Common myeloid progenitor, CD34-positive (primary cell): ENCODE results near the gene MTF2.

Experiments
- CTCF ChIA-PET: fragments of 350-600 bp; sonication (Branson Sonifier 250); formaldehyde crosslinking; loops from one replicate; lab custom pipeline; 2021; ENCODE audit warnings: antibody characterized with exemption; lab: Charles Lee
- POLR2A ChIA-PET: fragments of 350-600 bp; sonication (Branson Sonifier 250); formaldehyde crosslinking; loops from one replicate; lab custom pipeline; 2021; ENCODE audit warnings: antibody characterized with exemption; lab: Charles Lee
- DNase-seq, 3 donors: peaks; one replicate each; pipeline versions ENCODE4 v3.0.0 to v3.0.0-alpha.2; 2013
- H3K27ac ChIP-seq, 2 experiments: 1 replicate in 1 of 2; 2 replicates in 1 of 2; pipeline ENCODE4 v1.7.0; 2013; ENCODE audit warnings: inconsistent platforms in 2 of 2, low read length in 2 of 2, mild to moderate bottlenecking in 2 of 2, low read depth in 1 of 2, moderate library complexity in 1 of 2; ENCODE audit not compliant: severe bottlenecking in 2 of 2, insufficient read depth in 1 of 2, poor library complexity in 1 of 2
- H3K27me3 ChIP-seq, 5 experiments: replicated peaks in 2 of 5; 1 replicate in 3 of 5; 2 replicates in 2 of 5; pipeline versions ENCODE4 v1.6.1 to v1.7.0; 2013; ENCODE audit warnings: low read length in 4 of 5, mild to moderate bottlenecking in 2 of 5, moderate library complexity in 2 of 5, inconsistent platforms in 1 of 5; ENCODE audit not compliant: insufficient read depth in 5 of 5, control insufficient read depth in 4 of 5
- H3K36me3 ChIP-seq, 4 experiments: 1 replicate in 2 of 4; 2 replicates in 2 of 4; pipeline versions ENCODE4 v1.6.1 to v1.7.0; 2013; ENCODE audit warnings: low read length in 3 of 4, control low read depth in 1 of 4, mild to moderate bottlenecking in 1 of 4; ENCODE audit not compliant: control insufficient read depth in 4 of 4, insufficient read depth in 4 of 4
- H3K4me1 ChIP-seq, 4 experiments: 1 replicate in 3 of 4; 2 replicates in 1 of 4; pipeline versions ENCODE4 v1.6.1 to v1.7.1; 2013; ENCODE audit warnings: low read length in 3 of 4, mild to moderate bottlenecking in 3 of 4, control low read depth in 1 of 4, inconsistent platforms in 1 of 4, moderate library complexity in 1 of 4; ENCODE audit not compliant: control insufficient read depth in 4 of 4, insufficient read depth in 4 of 4; ENCODE audit errors: control extremely low read depth in 1 of 4
- H3K4me3 ChIP-seq, 7 experiments: 1 replicate in 4 of 7; 2 replicates in 3 of 7; pipeline versions ENCODE4 v1.5.1 to v1.7.0; 2013; ENCODE audit warnings: mild to moderate bottlenecking in 7 of 7, low read length in 6 of 7, moderate library complexity in 6 of 7, inconsistent platforms in 2 of 7, low read depth in 2 of 7, control low read depth in 1 of 7; ENCODE audit not compliant: insufficient read depth in 4 of 7, control insufficient read depth in 1 of 7; ENCODE audit errors: extremely low read depth in 1 of 7
- H3K9me3 ChIP-seq, 5 experiments: 1 replicate in 4 of 5; 2 replicates in 1 of 5; pipeline versions ENCODE4 v1.6.1 to v1.7.1; 2013; ENCODE audit warnings: low read length in 4 of 5, mild to moderate bottlenecking in 2 of 5, inconsistent platforms in 1 of 5, low read depth in 1 of 5, moderate library complexity in 1 of 5; ENCODE audit not compliant: control insufficient read depth in 4 of 5, insufficient read depth in 2 of 5; ENCODE audit errors: control extremely low read depth in 1 of 5
- WGBS: methylation state at CpG from one replicate; pipeline ENCODE4 v1.1.5; 2013; ENCODE audit not compliant: insufficient coverage; 5-methylcytosine and 5-hydroxymethylcytosine counted together

MTF2 gene

GRCh38 chr1:93102142-93102541 is 23.1 kb downstream of the MTF2 start:
- ChIA-PET CTCF (interaction anchor here (1.1 to 1.4 kb wide), 3 partner anchors 10 to 101 kb away, joined by 3 to 6 read pairs (median 3); partner anchors contain the start of gene MTF2), POLR2A (no interaction called here)
- DNase-seq: no peak
- Histone ChIP-seq H3K36me3 (peaks cover 8 to 42% (median 18%) of the 10 kb centered on the region in 4 experiments), H3K27me3 (no peaks in the 10 kb centered on the region), H3K9me3 (peaks cover 0 to 7% (median 2%) of the 10 kb centered on the region in 5 experiments), H3K4me1 (no peaks in the 10 kb centered on the region), H3K4me3 (no peak overlapping the region), H3K27ac (no peak overlapping the region)
- WGBS: 100% methylated on average over 2 of the region's 4 CpGs

DNA sequence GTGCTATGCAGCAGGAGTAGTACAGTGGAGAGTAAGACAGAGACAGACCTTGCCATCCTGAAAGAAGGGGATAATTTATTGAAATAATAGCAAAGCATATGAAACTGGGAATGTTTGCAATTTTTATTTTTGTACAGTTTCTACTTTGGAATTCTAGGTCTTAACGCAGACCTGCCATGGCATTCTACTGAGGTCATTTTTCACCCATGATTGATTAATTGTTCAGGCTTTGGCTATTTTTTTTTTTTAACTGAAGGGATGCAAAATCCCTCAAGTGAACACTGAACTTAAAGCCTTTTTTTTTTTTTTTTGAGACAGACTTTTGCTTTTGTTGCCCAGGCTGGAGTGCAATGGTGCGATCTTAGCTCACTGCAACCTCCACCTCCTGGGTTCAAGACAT is 27.1 kb downstream of the MTF2 start:
- Histone ChIP-seq H3K4me1 (peaks cover 0 to 7% (median 2%) of the 10 kb centered on the region in 4 experiments), H3K36me3 (peaks cover 12 to 49% (median 36%) of the 10 kb centered on the region in 4 experiments), H3K9me3 (peaks cover 0 to 21% (median 8%) of the 10 kb centered on the region in 5 experiments), H3K4me3 (no peak overlapping the region), H3K27me3 (no peaks in the 10 kb centered on the region), H3K27ac (no peak overlapping the region)
- DNase-seq: no peak
- 88% methylated on average over 1 of the region's 2 CpGs for WGBS
- ChIA-PET CTCF (interaction anchor here (1.7 kb wide), 1 partner anchor 26 kb away, joined by 4 read pairs; no protein-coding TSS in a partner anchor), POLR2A (interaction anchor here (0.6 kb wide), 1 partner anchor 51 kb away, joined by 7 read pairs; no protein-coding TSS in a partner anchor)

GRCh38 chr1:93107395-93107794 is 28.3 kb downstream of the MTF2 start:
- H3K4me1 ChIP-seq: peaks cover 0 to 16% (median 8%) of the 10 kb centered on the region in 4 experiments
- H3K4me3 ChIP-seq: no peak overlapping the region
- H3K36me3 ChIP-seq: peaks cover 12 to 46% (median 35%) of the 10 kb centered on the region in 4 experiments
- peaks cover 0 to 21% (median 8%) of the 10 kb centered on the region in 5 experiments for H3K9me3 ChIP-seq
- POLR2A ChIA-PET: interaction anchor here (0.9 kb wide), 1 partner anchor 16 kb away, joined by 3 read pairs; no protein-coding TSS in a partner anchor
- no peaks in the 10 kb centered on the region for H3K27me3 ChIP-seq
- CTCF ChIA-PET: interaction anchor here (0.6 to 1.7 kb wide), 2 partner anchors 12 to 27 kb away, joined by 3 to 4 read pairs; no protein-coding TSS in a partner anchor
- no peak for DNase-seq
- no peak overlapping the region for H3K27ac ChIP-seq
- 100% methylated on average over 1 of the region's 4 CpGs for WGBS

DNA sequence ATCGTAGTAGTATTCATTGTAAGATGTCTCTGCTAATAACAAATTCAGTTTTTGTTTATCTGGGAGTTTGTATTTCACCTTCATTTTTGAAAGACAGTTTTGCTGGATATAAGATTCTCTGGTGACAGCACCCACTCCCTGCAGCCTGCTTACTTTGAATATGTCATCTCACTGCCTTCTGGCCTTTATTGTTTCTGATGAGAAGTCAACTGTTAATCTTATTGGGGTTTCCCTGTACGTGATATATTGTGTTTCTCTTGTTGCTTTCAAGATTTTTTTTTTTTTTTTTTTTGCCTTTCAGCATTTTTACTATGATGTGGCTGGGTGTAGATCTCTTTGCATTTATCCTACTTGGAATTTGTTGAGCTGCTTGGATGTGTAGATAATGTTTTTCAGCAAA is 29.3 kb downstream of the MTF2 start:
- Histone ChIP-seq H3K9me3 (peaks cover 0 to 21% (median 8%) of the 10 kb centered on the region in 5 experiments), H3K27me3 (no peaks in the 10 kb centered on the region), H3K36me3 (peaks cover 12 to 51% (median 39%) of the 10 kb centered on the region in 4 experiments), H3K27ac (no peak overlapping the region), H3K4me1 (peaks cover 0 to 16% (median 8%) of the 10 kb centered on the region in 4 experiments), H3K4me3 (no peak overlapping the region)
- ChIA-PET POLR2A (interaction anchor here (0.7 kb wide), 1 partner anchor 110 kb away, joined by 3 read pairs; no protein-coding TSS in a partner anchor), CTCF (interaction anchor here (0.9 kb wide), 1 partner anchor 29 kb away, joined by 4 read pairs; no protein-coding TSS in a partner anchor)
- WGBS: 100% methylated on average over 1 of the region's 2 CpGs
- DNase-seq: peak in 2 of 3 donors; percentile 25 to 55

DNA sequence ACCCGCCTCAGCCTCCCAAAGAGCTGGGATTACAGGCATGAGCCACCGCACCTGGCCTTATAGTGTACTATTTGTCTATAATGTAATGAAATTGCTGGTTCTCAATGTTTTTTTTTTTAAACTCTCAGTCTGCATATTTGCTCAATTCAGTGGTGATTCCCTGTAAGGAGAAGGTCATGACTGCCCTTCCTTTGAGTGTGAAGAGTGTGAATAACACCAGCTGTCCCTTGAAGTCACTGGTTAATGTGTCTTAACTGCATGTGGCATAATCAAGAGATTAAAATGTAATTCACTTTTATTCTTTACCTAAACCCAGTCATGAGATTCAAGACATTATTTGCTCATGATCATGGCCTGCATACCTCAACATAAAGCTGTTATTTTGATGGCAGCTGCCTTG is 30.5 kb downstream of the MTF2 start:
- Histone ChIP-seq H3K27ac (no peak overlapping the region), H3K4me3 (no peak overlapping the region), H3K27me3 (no peaks in the 10 kb centered on the region), H3K4me1 (peaks cover 0 to 16% (median 8%) of the 10 kb centered on the region in 4 experiments), H3K9me3 (peaks cover 0 to 21% (median 8%) of the 10 kb centered on the region in 5 experiments), H3K36me3 (peaks cover 11 to 53% (median 39%) of the 10 kb centered on the region in 4 experiments)
- 100% methylated on average over 2 of the region's 2 CpGs for WGBS
- ChIA-PET CTCF (interaction anchor here (0.5 to 1.1 kb wide), 2 partner anchors 13 to 30 kb away, joined by 3 to 6 read pairs; no protein-coding TSS in a partner anchor), POLR2A (interaction anchor here (0.6 to 0.8 kb wide), 3 partner anchors 19 to 198 kb away, joined by 3 to 5 read pairs (median 3); partner anchors contain the start of gene MTF2)
- DNase-seq: no peak

- DNase-seq: no peak
- Histone ChIP-seq H3K4me3 (no peak overlapping the region), H3K9me3 (peaks cover 0 to 21% (median 8%) of the 10 kb centered on the region in 5 experiments), H3K36me3 (peaks cover 8 to 55% (median 41%) of the 10 kb centered on the region in 4 experiments), H3K27me3 (no peaks in the 10 kb centered on the region), H3K4me1 (peaks cover 0 to 16% (median 8%) of the 10 kb centered on the region in 4 experiments), H3K27ac (peak overlapping the region in 1 of 2 experiments; percentile 67)
- WGBS: 100% methylated on average over 1 of the region's 1 CpG
- ChIA-PET POLR2A (no interaction called here), CTCF (interaction anchor here (1.2 kb wide), 1 partner anchor 19 kb away, joined by 3 read pairs; no protein-coding TSS in a partner anchor)
Measured at GRCh38 chr1:93111065-93111464, 32.0 kb downstream of the MTF2 start.

DNA sequence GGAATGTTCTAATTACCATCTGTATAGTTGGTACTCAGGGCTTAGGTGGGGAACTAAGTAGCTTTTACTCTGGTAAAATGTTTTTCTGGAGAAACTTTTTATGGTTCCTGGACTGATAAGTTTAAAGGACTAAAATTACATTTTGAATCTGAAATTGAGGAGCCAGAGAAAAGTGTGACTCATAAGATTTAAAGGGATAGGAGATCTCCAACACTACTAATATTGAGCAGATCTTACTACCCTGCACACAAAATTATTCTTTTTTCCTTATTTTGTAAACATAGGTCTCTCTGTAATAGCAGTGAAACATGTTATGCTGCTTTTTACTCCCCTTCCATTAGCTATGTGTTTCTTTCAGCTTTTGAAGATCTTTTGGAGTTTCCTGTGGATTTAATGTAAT is 32.5 kb downstream of the MTF2 start:
- Histone ChIP-seq H3K4me3 (no peak overlapping the region), H3K9me3 (peaks cover 0 to 19% (median 8%) of the 10 kb centered on the region in 5 experiments), H3K36me3 (peaks cover 10 to 57% (median 45%) of the 10 kb centered on the region in 4 experiments), H3K27ac (peak overlapping the region in 1 of 2 experiments; percentile 67), H3K27me3 (no peaks in the 10 kb centered on the region), H3K4me1 (peaks cover 0 to 16% (median 8%) of the 10 kb centered on the region in 4 experiments)
- ChIA-PET CTCF (interaction anchor here (1.7 kb wide), 1 partner anchor 9 kb away, joined by 6 read pairs; no protein-coding TSS in a partner anchor), POLR2A (interaction anchor here (0.6 kb wide), 1 partner anchor 1252 kb away, joined by 3 read pairs; no protein-coding TSS in a partner anchor)
- DNase-seq: no peak
